Middle frontal gyrus (tissue), 1 donor: ENCODE results near the gene CGNL1.

Source experiments
- DNase-seq: peaks from one replicate; pipeline ENCODE4 v3.0.0-alpha.2; 2015; ENCODE audit warnings: low spot score; ENCODE audit errors: extremely low spot score

Gene CGNL1

DNA sequence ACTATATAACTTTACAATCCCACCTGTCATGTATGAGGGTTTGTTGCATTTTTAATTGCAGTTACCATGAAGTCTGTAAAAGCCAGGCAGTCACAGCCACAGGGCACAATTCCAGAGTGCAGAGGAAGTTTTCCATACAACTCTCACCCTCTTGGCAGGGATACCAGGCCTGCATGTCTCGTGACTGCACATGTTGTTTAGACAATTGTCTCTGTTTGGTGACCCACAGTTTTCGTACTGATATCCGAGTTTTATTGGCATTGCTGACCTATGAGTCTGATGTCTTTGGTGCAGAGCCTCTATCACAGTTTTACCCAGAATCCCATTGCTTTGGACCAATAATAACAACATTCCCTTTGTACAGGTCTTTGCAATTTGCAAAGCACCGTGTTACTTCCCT is 190.5 kb downstream of the CGNL1 start:
- DNase-seq: no peak

DNA sequence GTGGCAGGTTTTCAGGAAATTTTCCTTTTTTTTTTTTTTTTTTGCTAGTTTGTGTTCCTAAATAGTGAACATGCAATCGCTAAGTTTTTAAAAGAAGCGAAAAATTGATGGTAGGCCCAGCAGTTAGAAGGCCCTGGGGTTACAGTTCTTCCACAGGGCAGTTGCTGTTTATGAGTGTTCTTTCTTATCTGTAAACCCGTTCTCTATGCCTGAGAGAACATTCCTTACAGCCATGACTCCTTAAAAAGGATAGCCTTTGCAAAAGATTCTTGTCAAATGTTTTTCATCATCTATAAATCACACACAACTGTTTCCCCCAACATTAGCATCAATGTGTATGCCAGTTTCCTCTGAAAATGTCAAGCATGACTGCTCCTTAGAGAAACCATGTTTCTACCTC is 191.6 kb downstream of the CGNL1 start:
- DNase-seq: no peak

DNA sequence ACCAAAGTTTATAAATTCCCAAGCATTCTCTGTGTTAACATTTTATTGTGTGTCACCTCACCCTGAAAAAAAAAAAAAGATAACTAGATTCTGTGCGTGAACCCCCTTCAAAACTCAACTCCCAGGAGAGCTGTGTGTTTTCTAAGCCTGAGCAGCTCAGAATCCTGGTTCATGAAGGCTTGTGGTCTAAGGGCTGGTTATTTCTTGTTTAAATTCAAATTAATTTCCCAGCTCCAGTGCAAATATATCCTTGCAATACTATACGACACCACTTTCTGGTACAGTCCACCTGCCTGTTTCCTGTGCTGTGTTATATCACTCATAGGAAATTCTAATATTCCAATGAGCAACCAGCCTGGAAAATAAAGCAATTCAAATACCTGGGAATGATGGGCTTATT is 192.0 kb downstream of the CGNL1 start:
- DNase-seq: no peak

DNA sequence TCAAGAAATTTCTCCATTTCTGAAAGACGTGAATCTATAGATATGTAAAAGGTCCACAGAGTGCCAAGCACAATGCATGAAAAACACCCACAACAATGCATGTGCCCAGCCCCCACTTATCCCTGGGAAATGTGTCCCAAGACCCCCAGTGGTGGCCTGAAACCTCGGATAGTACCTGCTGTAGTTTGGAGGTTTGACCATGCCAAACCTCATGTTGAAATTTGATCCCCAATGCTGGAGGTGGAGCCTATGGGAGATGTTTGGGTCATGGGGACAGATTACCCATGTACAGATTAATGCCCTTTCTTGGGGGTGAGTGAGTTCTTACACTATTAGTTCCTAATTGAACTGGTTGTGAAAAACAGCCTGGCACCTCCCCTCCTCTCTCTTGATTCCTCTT is 194.0 kb downstream of the CGNL1 start:
- DNase-seq: no peak

DNA sequence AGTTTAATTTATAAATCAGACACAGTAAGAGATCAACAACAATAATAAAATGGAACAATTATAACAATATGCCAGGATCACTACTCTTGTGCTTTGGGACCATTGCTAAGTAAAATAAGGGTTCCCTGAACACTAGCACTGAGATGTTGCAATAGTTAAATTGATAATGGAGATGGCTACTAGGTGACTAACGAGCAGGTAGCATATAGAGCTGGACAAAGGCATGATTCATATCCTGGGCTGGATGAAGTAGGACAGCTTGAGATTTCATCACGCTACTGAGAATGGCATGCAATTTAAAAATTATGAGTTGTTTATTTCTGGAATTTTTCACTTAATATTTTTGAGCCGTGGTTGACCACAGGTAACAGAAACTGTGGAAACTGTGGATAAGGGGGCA is 194.7 kb downstream of the CGNL1 start:
- DNase-seq: no peak

DNA sequence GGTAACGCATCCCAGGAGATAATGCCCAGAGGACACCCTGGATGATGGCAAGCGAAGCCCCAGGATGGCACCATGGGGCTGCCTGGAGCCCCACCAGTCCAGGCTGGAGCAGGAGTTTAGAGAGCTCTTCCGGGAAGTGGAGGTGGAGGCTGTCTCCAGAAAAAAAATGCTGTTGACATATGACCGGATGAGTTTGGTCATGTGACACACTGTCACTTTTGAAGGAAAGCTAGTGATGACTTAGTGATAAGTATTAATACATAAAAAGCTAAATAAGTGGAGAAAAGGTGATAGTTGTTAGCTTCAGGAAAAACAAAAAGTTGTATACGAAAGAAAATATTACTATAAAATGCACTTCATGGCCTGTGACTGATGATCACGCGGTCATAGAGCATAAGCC is 195.4 kb downstream of the CGNL1 start:
- DNase-seq: no peak

DNA sequence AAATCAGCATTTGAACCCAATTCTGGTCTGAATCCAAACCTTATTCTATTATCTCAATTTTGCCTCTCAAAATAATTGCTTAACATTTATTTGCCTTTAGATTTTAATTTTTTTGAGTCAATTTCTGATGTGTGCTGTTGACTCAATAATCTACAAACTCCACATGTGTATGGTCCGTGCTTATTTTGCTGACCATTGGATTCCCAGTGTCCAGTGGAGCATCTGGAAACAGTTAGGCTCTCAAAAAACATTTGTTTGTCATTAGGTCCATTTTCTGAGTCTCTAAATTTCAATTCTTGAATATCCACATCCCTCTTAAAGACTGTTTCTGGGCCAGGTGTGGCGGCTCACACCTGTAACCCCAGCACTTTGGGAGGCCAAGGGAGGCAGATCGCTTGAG is 196.2 kb downstream of the CGNL1 start:
- DNase-seq: no peak

DNA sequence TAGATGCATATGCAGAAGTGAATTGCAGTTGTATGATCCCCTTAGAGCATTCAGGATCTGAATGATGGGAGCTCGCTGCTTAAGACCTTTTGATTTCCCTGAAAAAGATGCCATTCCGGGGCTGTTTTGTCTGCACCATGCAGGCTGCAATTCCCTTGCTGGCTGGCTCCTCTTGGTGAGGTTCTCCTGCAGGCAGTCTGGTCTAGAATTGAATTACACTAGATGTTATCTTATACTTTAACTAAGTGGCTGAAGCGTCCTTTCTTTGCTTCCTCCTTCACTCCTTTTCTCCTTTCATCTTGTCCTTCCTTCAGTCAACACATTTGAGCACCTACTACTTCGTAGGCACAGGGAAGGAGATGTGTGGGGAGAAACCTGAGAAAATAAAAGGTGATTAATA is 196.8 kb downstream of the CGNL1 start:
- DNase-seq: no peak

DNA sequence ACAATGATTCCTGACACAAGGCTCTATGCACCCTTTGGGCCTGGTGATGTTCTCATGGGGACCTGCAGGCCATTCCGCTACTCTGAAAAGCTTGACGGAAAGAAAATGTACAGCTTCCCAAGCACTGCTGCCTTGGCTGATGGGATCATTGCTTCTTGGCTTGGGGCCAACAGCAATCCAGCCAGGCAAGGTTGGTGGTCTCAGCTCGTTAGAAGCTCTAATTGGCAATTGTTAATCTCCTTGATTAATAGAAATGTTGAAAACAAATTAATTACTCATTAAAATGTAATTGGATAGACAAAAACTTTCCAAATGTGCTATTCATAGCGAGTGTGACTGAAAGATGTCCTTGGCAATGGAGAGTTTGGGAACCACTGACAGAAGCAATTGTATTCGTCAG is 199.1 kb downstream of the CGNL1 start:
- no peak for DNase-seq

DNA sequence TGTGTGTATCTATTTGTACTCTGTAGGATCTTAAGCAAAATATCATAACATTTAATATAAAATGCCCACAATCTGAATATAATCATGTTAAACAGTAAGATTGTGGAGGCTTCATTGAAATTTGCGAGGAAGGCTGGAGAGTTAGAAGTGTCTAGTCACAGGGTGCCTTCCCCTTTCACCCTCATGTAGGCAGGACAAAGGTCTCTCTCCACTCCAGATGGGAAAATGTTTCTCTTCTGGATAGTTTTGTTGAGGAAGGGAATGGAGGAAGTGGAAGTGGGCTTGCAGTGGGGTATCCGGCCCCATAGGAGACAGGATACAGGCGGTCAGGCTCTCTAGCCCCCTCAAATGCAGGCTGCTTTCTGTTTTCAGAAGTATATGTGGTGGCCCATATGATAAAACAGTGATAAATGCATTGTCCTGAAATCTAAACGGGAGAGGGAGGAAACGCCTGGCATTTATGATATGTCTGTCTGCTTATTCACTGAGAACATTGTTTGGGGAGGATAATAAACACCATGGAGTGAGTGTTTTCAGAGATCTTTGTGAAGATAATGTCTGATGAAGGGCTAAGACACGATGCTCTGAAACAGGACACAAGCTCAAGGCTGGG is 202.1 kb downstream of the CGNL1 start:
- no peak for DNase-seq

DNA sequence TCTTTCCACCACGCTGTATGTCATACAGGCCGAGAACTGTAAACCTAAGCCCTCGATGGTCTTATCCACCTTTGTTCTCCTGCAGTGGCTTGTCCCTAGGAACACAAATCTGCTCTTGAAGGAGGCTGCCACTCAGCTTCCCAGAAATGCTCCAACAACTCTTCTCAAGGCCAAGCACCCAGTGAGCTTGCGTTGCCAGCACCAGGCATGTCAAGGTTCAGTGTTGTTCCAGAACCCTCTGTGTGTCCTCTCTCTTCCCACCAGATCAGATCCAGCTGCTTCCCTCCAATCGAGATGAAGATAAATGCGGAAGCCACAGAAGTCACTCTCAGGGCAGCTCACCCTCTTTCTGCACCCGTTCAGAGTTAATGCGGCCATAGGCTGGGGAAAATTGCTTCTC is 204.1 kb downstream of the CGNL1 start:
- no peak for DNase-seq

DNA sequence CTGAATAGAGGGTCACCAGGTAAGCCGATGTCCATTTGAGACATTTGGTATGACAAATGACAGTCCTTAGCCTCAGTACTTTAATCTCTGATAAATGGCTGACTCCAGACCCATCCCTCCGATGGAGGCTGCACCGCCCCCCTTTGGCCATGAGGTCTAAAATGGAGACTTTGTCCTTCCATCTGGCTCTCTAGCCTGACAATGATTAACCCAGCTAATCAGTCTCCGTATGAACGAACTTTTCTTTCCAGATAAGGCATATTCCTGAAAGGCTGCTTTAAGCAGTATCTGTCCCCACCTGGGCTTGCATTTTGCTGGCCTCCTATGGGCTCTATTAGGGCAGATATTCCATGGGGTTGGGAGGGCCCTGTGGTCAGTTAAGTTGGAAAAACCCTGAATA is 204.6 kb downstream of the CGNL1 start:
- no peak for DNase-seq

DNA sequence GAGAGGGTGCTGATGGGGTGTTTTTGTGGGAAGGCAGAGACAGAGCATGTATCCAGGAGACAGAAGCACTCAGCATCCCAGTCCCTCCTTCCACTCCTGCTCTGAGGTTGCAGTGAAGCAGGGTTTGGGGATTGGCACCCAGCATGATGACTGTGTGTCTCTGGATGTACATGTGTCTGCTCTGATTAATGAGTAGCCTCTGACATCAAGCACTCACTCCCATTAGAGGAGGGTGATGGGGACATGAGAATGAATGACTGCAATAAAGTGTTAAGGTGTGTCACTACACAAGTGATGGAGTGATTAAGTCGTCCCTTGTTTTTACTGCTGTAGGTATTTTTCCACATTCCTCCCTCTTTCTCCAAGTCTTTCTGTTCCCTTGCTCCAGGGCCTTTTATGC is 205.8 kb downstream of the CGNL1 start:
- no peak for DNase-seq

DNA sequence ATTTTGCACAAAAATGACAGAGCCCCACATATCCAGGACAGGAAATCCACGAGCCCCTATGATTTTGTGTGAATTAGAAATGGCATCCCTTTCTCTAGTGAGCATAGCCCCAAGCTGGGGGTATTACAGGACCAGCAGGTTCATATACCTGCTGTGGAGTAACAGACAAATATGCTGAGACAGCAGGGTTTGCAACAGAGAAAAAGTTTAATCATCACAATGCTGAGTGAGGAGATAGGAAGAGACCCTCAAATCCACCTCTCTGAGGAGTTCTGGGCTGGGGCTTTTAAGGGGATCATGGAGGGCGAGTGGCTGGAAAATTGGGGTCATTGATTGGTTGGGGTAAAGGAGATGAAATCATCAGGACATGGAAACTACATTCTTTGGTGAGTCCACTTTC is 207.0 kb downstream of the CGNL1 start:
- DNase-seq: no peak

DNA sequence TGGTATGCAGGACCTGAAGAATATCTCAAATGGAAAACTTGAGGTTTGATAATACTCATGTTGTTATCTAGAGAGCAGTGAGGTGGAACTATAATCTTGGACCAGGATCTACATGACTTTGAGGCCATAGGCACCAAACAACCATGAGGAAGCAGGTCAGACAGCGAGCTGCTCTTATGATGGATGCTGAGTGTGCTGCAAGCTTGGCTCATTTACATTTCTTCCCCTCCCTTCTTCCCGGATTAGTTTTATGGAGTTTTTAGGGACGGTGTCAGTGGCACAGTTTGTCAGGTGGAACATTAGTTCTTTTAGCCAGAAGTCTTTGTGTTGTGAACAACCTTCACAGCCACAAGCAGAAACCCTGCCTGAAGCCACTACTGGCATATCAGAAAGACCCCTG is 207.4 kb downstream of the CGNL1 start:
- DNase-seq: no peak

DNA sequence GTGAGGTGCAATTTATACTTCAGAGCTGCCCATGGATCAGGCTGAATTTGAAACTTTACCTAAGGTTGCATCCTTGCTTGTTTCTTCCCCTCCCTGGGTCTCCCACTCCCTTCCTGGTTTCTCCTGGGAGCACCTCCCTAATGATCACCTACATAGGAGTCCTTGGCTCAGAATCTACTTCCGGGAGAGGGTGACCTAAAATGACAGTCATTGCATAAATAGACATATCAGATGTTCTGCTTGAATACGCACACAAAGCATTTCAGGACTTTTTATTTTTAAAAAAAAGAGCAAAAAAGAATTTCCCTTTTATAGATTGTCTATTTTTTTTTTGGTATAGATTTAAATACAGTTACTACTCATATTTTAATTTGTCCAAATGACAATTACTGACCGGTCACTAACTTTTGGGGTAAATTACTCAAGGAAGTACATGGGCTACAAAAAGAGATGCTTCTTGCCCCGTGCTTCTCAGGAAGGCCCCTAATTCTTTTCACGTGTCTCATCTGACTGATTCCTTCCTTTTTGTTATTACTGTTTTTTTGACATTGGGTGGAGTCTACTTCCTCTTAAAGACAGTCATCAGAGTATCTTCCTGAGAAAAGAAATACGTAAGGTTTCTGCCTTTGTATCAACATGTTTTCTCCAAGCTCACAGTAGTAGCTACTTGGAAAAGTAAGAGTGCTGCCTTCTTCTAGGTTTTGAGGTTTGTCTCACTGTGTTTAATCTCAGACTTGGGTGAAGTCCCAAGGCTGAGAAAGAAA is 210.5 kb downstream of the CGNL1 start:
- no peak for DNase-seq

DNA sequence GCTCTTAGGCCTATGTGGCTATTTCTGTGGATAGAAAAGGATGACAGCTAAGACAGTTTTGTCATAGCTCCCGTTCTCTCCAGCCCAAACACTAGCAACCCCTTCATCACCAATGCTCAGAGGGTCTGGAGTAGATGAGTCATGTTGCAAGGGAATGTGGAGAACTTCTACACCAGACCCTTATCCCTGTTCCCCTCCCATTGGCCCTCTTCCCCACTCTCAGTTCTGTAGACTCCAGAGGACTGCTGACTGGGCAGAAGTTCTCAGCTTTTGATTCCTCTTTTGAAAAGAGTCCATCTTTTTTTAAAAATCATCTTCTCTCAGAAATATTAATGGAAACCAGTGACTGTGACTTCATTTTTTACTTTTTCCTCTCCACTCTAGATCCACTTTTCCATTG is 213.0 kb downstream of the CGNL1 start:
- no peak for DNase-seq

DNA sequence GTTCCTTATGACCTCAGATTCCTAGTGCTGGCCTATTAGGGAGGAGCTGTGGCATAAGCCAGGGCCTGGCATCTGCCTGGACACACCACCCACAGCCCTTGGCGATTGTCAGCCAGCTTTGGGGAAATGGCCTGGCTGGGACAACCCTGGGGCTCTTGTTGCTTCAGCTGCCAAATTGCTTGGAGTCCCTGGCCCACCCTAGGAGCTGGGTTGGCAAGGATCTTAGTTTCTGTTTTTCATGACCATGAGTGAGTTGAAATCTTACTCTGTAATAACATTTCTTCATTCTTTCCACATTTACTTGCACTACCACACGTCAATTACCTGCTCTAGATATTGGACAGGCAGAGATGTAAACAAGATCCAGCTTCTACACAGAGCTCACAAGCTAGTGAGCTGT is 213.4 kb downstream of the CGNL1 start:
- no peak for DNase-seq

DNA sequence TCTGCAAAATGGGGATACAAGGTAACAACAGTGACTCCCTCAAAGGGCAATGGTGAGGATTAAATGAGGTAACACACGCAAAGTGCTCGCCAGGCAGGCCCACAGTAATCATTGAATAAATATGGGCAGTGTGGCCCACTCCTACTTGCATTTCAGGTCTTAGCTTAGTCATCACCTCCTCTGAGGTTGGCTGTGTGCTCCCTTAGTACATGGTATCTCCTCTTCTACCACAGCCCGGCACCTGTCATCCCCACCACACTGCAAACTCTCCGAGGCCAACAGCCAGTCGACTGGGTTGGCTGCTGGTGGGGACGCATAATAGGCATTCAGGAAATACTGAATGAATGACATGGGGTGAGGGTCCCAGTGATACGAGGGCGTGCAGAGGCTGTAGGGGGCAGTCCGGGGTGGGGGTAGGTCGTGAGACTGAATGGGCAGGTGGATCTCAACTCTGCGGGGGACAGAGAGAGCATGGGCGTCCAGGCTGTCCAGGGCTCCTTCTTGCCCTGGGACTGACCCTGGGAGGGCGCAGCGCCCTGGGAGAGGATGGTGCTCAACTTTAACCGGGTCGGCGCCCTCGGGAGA is 215.0 kb downstream of the CGNL1 start:
- DNase-seq: no peak

DNA sequence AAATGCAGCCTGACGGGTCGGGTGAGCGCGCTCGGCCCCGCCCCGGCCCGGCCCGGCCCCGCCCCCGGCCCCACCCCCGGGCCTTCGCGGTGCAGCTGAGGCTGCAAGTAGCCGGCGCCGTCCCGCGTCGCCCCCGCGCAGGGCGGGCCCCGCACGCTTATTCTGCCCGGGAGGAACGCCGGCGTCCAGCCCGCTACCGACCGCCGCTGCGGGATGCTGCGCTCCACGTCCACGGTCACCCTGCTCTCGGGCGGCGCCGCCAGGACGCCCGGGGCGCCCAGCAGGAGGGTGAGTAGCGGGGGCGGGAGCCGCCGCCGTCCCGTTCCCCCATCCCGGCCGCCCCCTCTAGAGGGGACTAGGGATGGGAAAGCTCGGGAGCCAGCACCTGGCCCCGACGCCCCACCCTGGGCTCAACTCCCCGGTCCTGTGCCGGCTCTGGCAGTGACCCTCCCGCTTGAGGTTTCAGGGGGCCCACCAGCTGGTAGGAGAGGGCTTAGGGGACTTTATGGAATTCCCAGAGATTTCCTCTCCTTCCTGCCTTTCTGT is 215.6 kb downstream of the CGNL1 start, which contains the start of gene MYZAP:
MYZAP (plus strand) TSS at position 83 of the 546 bp plus-strand sequence; CDS start at position 214, 131 bp downstream.
- no peak for DNase-seq

DNA sequence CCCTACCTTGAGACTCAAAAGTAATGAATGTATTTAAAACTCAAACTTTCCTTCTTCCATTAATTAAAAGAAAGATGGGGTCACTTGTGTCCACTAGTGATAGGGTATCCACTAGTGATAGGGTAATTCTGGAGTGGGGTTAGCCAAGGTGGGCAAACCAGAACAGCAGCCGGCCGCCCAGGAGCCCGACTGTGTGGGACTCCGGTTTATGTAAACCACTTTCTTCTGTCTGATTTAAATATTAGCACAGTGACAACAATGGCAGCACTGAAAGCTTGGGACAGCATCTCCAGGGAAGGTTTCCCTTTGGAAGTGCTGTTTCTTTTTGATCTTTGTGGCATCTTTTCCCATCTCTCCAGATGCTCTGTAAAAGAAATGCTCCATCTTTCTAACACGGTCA is 216.1 kb downstream of the CGNL1 start:
- DNase-seq: no peak

DNA sequence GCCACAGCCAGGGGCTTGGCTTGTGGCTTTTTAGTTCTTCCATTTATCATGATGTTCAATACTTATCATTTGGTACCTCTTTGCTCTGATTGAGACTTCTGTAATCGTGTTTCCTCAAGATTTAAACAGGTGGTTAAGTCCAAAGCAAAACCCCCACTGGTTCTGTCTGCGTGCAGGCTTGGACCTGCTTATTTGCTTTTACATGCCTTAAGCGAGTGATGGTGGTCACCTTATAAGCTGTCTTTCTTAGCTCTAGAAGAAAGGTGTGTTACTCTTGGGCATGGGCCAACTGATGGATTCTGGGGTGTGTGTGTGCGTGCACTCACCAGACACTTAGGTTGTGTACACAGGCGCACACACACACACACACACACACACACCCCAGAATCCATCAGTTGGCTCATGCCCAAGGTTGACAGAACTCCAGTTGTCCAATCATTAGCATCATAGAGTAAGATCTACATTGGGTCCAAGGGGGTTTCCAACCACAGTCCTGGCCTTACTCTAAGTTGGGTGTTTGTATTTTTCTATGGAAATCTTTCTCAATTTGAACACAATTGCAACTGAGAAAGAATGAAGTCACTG is 216.6 kb downstream of the CGNL1 start:
- no peak for DNase-seq
